ENCODE data around the gene FAN1. TPM values are rescaled to one million over a fixed set of nuclear protein-coding genes. Genes with fewer than 3 reads are reported as not detected.

The FAN1 gene
- total and polyA plus RNA-seq, 9 of the 15 experiments (the other 6 are each of a cell fraction or from before 2014, with no cell fraction given) = 1.5 to 16.8 (median 12.0) TPM

- H3K79me2 ChIP-seq (ENCODE audit: control insufficient read depth, insufficient read depth, low read length) = 0 out of 3 replicates have a peak, but pooled peaks cover 4% of the 10 kb centered on the region
- in situ Hi-C loops (cut with MboI) = no loop called here
- no TSS peak for BruUV-seq (replicated peaks)
These were observed 1.8 kb upstream of the FAN1 start for GRCh38 chr15:30901889-30902288.

More at GRCh38 chr15:30901889-30902288, 1.8 kb upstream of the FAN1 start:
- ChIA-PET CTCF (ENCODE audit: low intra/inter-chr PET ratio) (no interaction called here), POLR2A (no interaction called here)
- H3K27me3 ChIP-seq (ENCODE audit: control insufficient read depth in 2 of 2, insufficient read depth in 2 of 2, low read length in 2 of 2) = peaks cover 0 to 3% of the 10 kb centered on the region in 2 experiments; a peak in 1 of 5 replicates
- no peaks in the 10 kb centered on the region for H4K20me1 ChIP-seq (replicated peaks; ENCODE audit: control insufficient read depth, insufficient read depth, low read length)
- H3K36me3 ChIP-seq (ENCODE audit: control insufficient read depth, insufficient read depth, low read length) = peaks cover 13% of the 10 kb centered on the region; the same call in 2 of the 3 replicates
- no peak for DNase-seq (ENCODE audit: extremely low read depth in 1 of 4, low spot score in 3 of 4)
- WGBS (ENCODE audit: insufficient coverage, low coverage, missing lambda C conversion rate) = 85% methylated on average over 1 of the region's 1 CpG
- no peak for FAIRE-seq
- intact Hi-C loops (cut with micrococcal nuclease) = loop anchor here (5.0 kb wide), 1 partner anchor 90 kb away; the partner anchor contains the start of gene MTMR10
- H3K9me1 ChIP-seq (ENCODE audit: control insufficient read depth, insufficient read depth, low read length) = no peaks in the 10 kb centered on the region
- TF ChIP-seq, protein P1, sequence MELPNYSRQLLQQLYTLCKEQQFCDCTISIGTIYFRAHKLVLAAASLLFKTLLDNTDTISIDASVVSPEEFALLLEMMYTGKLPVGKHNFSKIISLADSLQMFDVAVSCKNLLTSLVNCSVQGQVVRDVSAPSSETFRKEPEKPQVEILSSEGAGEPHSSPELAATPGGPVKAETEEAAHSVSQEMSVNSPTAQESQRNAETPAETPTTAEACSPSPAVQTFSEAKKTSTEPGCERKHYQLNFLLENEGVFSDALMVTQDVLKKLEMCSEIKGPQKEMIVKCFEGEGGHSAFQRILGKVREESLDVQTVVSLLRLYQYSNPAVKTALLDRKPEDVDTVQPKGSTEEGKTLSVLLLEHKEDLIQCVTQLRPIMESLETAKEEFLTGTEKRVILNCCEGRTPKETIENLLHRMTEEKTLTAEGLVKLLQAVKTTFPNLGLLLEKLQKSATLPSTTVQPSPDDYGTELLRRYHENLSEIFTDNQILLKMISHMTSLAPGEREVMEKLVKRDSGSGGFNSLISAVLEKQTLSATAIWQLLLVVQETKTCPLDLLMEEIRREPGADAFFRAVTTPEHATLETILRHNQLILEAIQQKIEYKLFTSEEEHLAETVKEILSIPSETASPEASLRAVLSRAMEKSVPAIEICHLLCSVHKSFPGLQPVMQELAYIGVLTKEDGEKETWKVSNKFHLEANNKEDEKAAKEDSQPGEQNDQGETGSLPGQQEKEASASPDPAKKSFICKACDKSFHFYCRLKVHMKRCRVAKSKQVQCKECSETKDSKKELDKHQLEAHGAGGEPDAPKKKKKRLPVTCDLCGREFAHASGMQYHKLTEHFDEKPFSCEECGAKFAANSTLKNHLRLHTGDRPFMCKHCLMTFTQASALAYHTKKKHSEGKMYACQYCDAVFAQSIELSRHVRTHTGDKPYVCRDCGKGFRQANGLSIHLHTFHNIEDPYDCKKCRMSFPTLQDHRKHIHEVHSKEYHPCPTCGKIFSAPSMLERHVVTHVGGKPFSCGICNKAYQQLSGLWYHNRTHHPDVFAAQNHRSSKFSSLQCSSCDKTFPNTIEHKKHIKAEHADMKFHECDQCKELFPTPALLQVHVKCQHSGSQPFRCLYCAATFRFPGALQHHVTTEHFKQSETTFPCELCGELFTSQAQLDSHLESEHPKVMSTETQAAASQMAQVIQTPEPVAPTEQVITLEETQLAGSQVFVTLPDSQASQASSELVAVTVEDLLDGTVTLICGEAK (IDR thresholded peaks at IDR 0.05) = peak; percentile 78
- TF ChIP-seq, protein P1 (CRISPR knock-in tag; IDR thresholded peaks at IDR 0.05) = no peak
- no peak for TF ChIP-seq ZBTB7A (IDR thresholded peaks at IDR 0.05; ENCODE audit: borderline replicate concordance, control insufficient read depth, low read depth, low read length)
- no peak overlapping the region for H3K9ac ChIP-seq (ENCODE audit: insufficient read depth in 1 of 2, low read depth in 2 of 2, low read length in 2 of 2)
- no peak overlapping the region for H3K27ac ChIP-seq (ENCODE audit: extremely low read depth, low read depth, low read length)
- ATAC-seq = no peak
- no peak overlapping the region for H3K4me2 ChIP-seq (ENCODE audit: insufficient read depth, low read length)
- 0 out of 2 replicates have a peak, but pooled peaks cover 2% of the 10 kb centered on the region for H3K9me3 ChIP-seq (replicated peaks; ENCODE audit: control insufficient read depth, insufficient read depth, low read depth, low read length)
- H3K4me1 ChIP-seq (replicated peaks in 1 of 2; ENCODE audit: control insufficient read depth in 2 of 2, insufficient read depth in 2 of 2, low read length in 2 of 2) = peaks cover 5 to 9% of the 10 kb centered on the region in 2 experiments; a peak in 3 of 5 replicates
- H3K4me3 ChIP-seq = no peak overlapping the region
- 0 out of 2 replicates have a peak overlapping the region, but pooled peaks have one; percentile 6 for H2AFZ ChIP-seq (ENCODE audit: low read depth, low read length)
